GM08714 (cell line): ENCODE results near the gene TMEM187.
A peak's percentile ranks its signal among the peaks of the same experiment; 100 is the strongest.

Experiments
- H3K4me3 ChIP-seq: fragments of 200-500 bp; sonication (Bioruptor generic); 2 replicates; pipeline ENCODE4 v1.5.1; 2014; ENCODE audit warnings: mild to moderate bottlenecking, low read length, inconsistent platforms
- ZNF274 ChIP-seq: IDR thresholded peaks from 2 replicates; pipeline ENCODE4 v1.6.1; 2012; ENCODE audit warnings: mild to moderate bottlenecking, low read depth, low read length

The TMEM187 gene

GRCh38 chrX:153930011-153930910, 42.3 kb upstream of the TMEM187 start:
- no peak for TF ChIP-seq ZNF274
- H3K4me3 ChIP-seq: no peak overlapping the region

GRCh38 chrX:153931151-153931550, 41.4 kb upstream of the TMEM187 start:
- no peak overlapping the region for H3K4me3 ChIP-seq
- no peak for TF ChIP-seq ZNF274

DNA sequence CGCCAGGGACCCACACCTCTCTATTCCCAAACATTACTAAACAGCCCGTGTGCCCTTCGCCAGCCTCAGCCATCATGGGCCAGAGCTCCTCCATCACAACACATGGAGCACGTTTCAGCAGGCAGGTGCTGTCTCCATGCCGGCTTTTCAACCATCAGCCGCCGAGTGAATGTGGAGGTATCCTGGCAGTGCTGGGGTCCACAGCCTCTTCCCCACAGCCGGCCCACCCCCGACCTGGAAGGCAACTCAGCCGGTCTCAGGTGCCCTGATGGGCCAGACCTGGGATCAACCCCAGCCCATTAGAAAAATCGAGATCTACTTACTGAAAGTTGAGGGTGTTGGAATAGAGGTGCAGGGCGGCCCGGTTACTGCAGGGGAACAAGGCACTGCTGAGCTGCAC, 40.8 kb upstream of the TMEM187 start:
- TF ChIP-seq ZNF274: no peak
- H3K4me3 ChIP-seq: no peak overlapping the region

- no peak for TF ChIP-seq ZNF274
- H3K4me3 ChIP-seq: no peak overlapping the region
Measured at GRCh38 chrX:153932220-153932915, 40.2 kb upstream of the TMEM187 start.

DNA sequence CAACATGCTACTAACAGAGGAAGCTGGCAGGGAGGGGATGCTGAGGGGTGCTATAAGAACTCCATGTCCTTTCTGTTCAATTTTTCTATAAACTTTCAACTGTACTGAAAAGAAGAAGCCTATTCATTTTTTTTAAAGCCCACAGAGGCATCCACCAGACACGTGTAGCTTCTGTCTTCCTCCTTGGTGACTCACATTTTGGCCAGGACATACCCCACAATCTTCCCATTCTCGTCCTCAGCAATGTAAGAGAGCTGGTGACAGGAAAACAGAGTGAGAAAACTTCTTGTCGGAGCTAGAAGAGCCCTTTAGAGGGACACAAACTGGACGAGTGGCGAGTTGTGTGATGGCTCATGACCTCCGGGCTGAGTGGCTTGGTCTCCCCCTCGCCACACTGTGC, 38.8 kb upstream of the TMEM187 start:
- no peak for TF ChIP-seq ZNF274
- H3K4me3 ChIP-seq: peak overlapping the region; percentile 65

DNA sequence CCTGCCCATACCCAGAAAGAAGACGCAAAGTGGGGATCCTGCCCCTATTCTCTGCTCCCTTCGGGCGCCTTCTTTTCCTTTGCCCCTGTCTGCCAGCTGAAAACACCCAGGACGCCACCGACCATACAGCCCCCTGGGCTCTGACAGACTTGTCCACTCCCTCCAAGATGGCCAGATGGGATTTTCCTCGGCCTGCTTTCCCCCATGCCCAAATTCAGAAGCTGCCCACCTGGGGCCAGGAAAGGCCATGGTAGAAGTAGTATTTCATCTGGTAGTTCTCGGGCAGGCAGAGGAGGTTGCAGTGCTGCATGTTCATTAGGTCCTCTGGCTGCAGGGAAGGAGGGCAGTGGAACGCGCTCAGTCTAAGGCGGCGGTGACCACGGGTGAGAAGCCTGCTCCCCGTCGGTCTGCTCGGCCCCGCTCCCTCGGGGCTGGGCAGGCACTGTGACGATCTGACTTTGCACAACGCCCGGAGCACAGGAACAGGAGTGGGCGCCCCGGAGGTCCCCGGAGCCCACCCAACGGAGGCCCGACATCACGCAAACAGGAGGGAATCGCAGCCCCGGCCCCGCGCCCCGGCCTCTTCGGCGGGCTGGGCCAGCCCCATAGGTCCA, 38.3 kb upstream of the TMEM187 start:
- TF ChIP-seq ZNF274: no peak
- H3K4me3 ChIP-seq: peak overlapping the region; percentile 65

DNA sequence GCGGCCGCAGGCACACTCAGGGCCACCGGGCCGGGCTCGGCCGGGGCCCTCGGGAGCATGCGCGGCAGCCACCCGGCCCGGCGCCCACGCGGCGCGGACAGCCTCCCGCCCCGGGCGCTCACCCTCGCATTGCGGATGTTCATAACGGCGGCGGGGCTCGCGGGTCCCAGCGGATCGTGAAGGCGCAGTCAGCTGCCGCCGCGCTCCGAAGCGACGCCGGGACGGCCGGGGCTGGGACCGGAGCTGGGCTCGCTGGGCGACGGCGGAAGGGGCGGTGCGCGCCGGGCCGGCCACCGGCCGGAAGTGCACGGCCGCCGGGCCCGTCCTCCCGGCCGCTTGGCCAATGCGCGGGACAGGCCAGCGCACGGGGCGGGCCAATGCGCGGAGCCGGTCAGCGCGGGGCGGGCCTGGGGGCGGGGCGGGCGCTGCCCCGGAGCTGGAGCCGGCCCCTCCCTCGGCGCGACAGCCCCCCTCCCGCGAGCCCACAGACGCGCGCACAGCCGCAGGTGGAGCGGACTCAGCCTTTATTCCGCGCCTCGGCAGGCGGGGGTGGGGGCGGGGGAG, 37.7 kb upstream of the TMEM187 start, which contains the start of gene NAA10:
Gene NAA10 (minus strand): TSS at position 276 of the 564 bp plus-strand sequence. CDS start 133 bp downstream, at position 143.
- H3K4me3 ChIP-seq: peak within 1 kb of the TSS; percentile 65

GRCh38 chrX:153935326-153935851, 37.2 kb upstream of the TMEM187 start:
- H3K4me3 ChIP-seq: peak overlapping the region; percentile 48; the same call in 1 of the 2 replicates
- no peak for TF ChIP-seq ZNF274

More for the DNA sequence above, 37.7 kb upstream of the TMEM187 start, which contains the start of gene NAA10:
- no peak for TF ChIP-seq ZNF274

- H3K4me3 ChIP-seq: no peak overlapping the region
- TF ChIP-seq ZNF274: no peak
Measured at GRCh38 chrX:153937056-153937455, 35.5 kb upstream of the TMEM187 start.

- TF ChIP-seq ZNF274: no peak
Measured at GRCh38 chrX:153938226-153938786, 34.2 kb upstream of the TMEM187 start.

GRCh38 chrX:153939573-153939972, 33.0 kb upstream of the TMEM187 start:
- TF ChIP-seq ZNF274: no peak
- no peak overlapping the region for H3K4me3 ChIP-seq

More at GRCh38 chrX:153938226-153938786, 34.2 kb upstream of the TMEM187 start:
- no peak overlapping the region for H3K4me3 ChIP-seq

DNA sequence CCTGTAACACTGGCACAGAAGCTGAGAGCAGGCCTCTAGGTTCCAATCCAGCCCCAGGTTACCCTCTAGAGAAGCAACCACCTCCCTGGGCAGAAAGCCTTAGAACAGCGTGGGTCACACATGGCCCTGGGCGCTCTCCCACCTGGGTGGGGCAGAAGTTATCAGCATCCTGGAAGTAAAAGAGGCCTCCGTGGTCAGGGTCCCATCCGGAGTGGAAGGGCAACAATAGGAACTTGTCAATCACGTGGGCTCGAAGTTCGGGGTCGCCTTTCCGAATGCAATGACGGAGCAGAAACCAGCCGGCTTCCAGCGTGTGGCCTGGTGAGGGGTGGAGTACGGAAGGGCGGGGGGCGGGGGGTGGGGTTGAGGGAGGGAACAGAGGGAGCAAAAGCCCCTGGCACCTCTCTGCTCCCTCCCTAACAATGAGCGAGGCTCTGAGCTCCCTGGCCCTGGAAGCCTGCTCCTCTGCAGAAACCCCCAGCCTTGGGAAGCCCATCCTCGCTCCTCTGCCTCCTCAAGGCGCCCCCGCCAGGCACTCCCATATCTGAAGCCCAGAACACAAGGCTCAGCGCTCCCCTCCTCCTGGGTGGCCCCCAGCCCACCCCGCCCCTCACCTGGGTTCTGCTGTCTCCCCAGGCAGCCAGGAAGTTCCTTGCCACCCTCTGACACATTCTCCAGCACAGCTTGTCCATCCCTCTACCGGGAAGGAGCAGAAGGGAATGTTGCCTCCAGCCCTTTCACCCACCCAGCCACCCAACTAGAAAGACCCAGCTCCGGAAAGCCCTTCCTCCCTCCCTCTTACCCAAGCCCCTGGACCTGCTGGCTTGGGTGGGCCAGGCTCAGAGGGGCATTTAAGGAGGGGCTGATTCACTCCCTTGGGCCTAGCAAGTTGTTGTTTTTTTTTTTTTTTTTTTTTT, 31.0 kb upstream of the TMEM187 start:
- no peak for TF ChIP-seq ZNF274
- no peak overlapping the region for H3K4me3 ChIP-seq
